CD1c-positive myeloid dendritic cell (primary cell): ENCODE measurements around the gene SSNA1.
A peak's percentile ranks its signal among the peaks of the same experiment; 100 is the strongest.

Source experiments
- DNase-seq: peaks from one replicate; pipeline ENCODE4 v3.0.0-alpha.2; 2016; ENCODE audit errors: extremely low spot score

SSNA1 gene

DNA sequence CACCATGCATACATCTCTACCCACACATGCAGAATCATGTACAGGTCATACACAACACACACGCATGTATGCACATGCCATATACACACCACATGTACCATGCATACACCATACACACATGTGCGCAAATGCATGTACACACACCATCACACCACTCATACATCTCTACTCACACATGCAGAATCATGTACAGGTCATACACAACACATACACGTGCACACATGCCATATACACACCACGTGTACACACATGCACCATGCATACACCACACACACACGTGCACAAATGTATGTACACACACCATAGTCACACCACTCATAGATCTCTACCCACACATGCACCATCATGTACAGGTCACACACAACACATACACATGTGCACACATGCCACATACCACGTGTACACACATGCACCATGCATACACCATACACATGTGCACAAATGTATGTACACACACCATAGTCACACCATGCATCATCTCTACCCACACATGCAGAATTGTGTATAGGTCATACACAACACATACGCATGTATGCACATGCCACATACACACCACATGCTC lies 35.6 kb upstream of the SSNA1 start:
- DNase-seq, result no peak

DNA sequence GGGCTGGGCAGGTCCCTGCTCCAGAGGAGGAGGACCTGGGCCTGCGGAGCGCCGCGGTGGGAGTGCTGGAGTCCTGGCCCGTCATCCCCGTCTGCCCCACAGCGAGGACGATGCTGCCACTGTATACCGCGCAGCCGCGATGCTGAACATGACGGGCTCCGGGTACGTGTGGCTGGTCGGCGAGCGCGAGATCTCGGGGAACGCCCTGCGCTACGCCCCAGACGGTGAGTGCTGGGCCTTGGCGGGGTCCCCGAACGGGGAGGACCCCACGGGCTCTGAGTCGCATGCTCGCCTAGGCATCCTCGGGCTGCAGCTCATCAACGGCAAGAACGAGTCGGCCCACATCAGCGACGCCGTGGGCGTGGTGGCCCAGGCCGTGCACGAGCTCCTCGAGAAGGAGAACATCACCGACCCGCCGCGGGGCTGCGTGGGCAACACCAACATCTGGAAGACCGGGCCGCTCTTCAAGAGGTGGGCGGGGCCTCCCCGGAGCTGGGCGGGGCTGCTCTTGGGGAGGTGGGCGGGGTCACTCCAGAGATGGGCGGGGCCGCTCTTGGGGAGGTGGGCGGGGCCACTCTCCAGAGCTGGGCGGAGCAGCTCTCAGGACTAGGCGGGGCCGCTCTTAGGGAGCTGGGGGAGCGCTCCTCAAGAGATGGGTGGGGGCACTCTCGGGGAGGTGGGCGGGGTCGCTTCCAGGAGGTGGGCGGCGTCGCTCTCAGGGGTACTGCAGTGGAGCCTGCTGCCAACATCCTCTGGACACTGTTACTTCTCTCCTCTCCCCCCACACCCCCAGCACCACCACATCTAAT lies 31.7 kb upstream of the SSNA1 start:
- DNase-seq, result peak; percentile 88

GRCh38 chr9:137157618-137158415 lies 30.7 kb upstream of the SSNA1 start:
- no peak for DNase-seq

- no peak for DNase-seq
Observed at GRCh38 chr9:137158625-137159024, 29.9 kb upstream of the SSNA1 start.

DNA sequence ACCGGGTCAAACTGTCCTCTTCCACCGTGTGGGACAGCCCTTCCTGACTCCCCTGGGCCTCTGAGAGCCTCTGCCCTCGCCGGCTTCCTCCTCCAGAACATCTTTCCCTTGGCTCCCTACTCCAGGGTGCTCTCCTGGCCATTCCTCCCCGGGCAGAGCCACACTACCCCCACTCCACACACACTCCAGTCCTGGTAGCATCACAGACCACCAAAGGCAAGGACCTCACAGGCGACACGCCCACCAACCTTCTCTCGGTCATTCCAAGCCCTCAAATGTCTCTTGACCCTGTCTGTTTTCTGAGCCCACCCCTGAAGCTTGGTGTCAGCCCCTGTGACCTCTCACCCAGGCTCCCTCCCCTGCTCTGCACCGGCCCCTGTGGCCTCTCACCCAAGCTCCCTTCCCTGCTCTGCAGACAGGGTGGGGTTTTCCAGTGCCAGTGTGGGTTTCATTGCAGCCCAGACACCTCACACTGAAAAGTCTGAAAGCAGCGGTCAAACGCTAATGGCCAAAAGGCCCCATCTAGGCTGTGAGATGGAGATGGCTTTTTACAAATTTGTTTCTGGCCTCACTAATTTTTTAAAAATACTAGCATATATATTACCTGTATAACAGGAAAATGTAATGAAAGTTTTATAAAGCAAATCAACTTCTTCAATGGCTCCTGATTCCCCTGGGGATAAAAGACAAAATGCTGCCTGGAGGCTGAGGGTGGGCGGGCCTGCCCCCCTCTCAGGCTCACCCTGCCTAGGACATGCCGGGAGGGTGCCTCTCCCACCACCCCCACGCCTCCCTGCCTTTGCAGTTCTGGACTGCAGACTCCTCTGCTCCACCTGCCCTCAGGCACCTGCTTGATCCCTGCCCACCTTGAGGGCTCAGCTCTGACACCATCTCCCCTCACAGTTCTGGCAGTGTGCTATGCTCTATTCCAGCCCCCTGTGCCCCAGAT lies 29.1 kb upstream of the SSNA1 start:
- DNase-seq, result no peak

DNA sequence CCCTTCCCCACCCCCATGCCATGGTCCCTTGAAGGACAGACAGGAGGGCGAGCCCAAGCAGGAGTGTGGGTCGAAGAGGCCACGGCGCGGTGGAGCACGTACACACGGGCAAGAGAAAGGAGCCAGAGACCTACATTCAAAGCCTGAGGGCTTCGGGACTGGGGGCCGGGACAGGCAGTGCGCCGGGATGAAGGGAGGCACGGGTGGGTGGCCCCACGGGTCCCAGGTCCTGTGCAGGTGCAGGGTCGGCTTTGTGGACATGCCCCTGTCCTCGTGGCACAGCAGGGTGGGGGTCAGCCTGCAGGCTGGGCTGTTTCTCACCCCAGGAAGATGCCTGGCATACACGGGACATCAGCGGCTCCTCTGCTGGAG lies 28.4 kb upstream of the SSNA1 start:
- no peak for DNase-seq

DNA sequence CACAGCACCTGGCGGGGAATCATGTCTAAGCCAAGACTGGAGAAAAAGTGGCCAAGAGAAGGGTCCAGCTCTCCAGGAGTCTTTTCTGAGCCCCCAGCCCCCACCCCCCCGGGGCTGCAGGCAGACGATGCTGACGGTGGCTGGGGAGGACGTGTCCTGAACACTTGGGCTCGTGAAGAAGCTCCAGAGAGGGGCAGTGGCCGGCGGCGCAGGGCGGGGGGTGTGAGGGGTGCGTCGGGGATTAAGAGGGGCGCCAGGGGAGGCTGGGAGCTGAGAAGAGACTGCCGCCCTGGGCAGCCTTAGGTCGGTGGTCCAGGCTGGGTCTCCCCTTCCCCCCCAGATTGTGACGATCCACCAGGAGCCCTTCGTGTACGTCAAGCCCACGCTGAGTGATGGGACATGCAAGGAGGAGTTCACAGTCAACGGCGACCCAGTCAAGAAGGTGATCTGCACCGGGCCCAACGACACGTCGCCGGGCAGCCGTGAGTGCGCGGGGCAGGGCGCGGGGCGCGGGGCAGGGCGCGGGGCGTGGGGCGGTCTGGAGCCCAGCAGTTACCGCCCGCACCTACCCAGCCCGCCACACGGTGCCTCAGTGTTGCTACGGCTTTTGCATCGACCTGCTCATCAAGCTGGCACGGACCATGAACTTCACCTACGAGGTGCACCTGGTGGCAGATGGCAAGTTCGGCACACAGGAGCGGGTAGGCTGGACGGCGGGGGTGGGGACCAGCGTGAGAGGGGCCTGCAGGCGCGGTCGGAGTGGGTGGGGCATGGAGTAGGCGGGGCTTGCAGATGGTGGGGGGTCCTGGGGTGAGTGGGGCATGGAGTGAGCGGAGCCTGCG lies 27.5 kb upstream of the SSNA1 start:
- DNase-seq, result no peak

- DNase-seq, result no peak
Observed at GRCh38 chr9:137161558-137162486, 26.7 kb upstream of the SSNA1 start.

- peak; percentile 21 for DNase-seq
Observed at GRCh38 chr9:137162505-137163364, 25.7 kb upstream of the SSNA1 start.

- DNase-seq, result peak; percentile 20
Observed at GRCh38 chr9:137163365-137163715, 25.1 kb upstream of the SSNA1 start.

GRCh38 chr9:137163805-137164204 lies 24.7 kb upstream of the SSNA1 start:
- DNase-seq, result no peak

GRCh38 chr9:137164370-137165249 lies 23.9 kb upstream of the SSNA1 start:
- DNase-seq, result no peak

- DNase-seq, result no peak
Observed at GRCh38 chr9:137165250-137165836, 23.1 kb upstream of the SSNA1 start.

DNA sequence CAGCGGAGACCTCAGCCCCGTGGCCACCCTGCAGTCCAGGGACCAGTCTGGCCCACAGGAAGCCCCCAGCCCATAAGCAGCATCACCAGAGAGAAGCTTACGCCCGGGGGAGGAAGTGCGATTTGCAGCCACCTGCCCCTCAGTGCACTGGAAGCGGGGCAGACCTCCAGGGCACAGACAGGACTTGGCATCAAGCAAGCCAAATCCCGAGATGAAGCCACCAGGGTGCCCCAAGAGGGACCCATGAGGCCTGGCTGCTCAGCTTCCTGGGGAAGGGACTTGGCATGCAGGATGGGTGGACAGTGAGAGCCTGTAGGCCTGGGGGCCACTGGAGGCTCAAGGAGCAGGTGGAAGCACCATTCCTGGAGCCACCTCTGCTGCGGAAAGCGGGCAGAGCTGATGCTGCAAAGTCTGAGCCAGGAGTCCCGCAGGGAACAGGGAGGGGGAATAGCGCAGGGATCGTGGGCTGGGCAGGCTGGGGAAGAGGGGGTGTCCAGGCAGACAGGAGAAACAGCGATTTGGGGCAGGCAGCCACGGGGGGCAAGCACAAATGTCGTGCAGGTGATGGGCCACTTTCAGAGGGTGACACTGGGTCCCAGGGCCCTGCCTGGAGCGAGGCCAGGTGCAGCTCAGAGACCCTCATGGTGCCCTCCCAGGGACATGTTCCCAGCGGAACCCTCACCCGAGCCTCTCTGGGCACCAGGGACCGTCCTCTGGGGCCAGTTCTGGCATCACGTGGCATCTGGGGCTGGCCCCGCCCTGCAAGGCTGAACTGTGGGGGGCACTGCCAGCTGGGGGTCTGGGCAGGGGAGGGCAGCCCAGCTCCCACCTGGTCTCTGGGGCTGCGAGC lies 21.9 kb upstream of the SSNA1 start:
- no peak for DNase-seq

DNA sequence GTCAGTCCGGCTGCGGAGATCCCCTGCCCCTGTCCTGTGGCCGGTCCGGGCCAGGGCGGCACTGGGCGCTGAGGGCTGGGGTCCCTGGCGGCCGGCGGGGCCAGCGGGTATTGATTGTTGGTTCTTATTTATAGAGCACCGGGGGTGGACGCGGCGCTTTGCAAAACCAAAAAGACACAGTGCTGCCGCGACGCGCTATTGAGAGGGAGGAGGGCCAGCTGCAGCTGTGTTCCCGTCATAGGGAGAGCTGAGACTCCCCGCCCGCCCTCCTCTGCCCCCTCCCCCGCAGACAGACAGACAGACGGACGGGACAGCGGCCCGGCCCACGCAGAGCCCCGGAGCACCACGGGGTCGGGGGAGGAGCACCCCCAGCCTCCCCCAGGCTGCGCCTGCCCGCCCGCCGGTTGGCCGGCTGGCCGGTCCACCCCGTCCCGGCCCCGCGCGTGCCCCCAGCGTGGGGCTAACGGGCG lies 21.2 kb upstream of the SSNA1 start:
- no peak for DNase-seq
